ENCODE data around the gene MLPH.

MLPH gene

DNA sequence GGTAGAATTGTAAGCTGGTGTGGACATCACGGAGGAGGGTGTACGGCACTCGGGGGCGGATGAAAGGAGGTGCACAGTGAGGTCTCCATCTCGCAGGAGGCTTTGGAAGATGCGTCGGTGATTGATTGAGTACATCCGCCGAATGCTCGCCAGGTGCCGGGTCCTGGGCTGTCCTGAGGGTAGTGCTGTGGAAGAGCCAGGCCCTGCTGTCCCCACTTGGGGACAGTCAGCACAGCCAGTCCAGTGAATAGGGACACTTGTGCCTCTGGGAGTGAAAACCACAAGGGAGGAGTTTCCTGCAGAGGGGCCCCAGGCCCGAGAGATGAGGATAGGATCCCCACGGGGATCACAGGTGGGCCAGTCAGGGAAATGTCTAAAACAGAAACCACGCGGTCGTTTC, 28.1 kb downstream of the MLPH start:
- TF ChIP-seq CTCF (IDR thresholded peaks at IDR 0.05; ENCODE audit: insufficient read depth, low read length, poor library complexity, severe bottlenecking) = no peak
- no peak for TF ChIP-seq EZH2phosphoT487 (conservative IDR thresholded peaks at IDR 0.05; ENCODE audit: low read length)
- Histone ChIP-seq H3K27ac (ENCODE audit: low read depth, low read length) (no peak overlapping the region), H3K9ac (ENCODE audit: low read length) (no peak overlapping the region), H3K9me2 (replicated peaks; ENCODE audit: insufficient read depth, low read length) (no peaks in the 10 kb centered on the region), H3K4me2 (ENCODE audit: low read depth, low read length, poor library complexity, severe bottlenecking) (no peak overlapping the region), H3K27me3 (ENCODE audit: low read length) (no peaks in the 10 kb centered on the region), H3K36me3 (ENCODE audit: low read length) (no peaks in the 10 kb centered on the region), H2AFZ (ENCODE audit: low read depth, low read length, severe bottlenecking) (no peak overlapping the region), H3F3A (ENCODE audit: insufficient read depth) (no peaks in the 10 kb centered on the region), H3K79me2 (ENCODE audit: insufficient read depth, low read length) (no peaks in the 10 kb centered on the region), H4K20me1 (ENCODE audit: low read depth, low read length) (no peaks in the 10 kb centered on the region), H3K4me3 (ENCODE audit: insufficient read depth, low read length, poor library complexity, severe bottlenecking) (no peak overlapping the region), H3K9me3 (ENCODE audit: insufficient read depth, low read length) (no peaks in the 10 kb centered on the region)

- Histone ChIP-seq H3K79me2 (ENCODE audit: insufficient read depth, low read length) (no peaks in the 10 kb centered on the region), H3K9ac (ENCODE audit: low read length) (no peak overlapping the region), H2AFZ (ENCODE audit: low read depth, low read length, severe bottlenecking) (no peak overlapping the region), H3F3A (ENCODE audit: insufficient read depth) (no peaks in the 10 kb centered on the region), H3K9me3 (ENCODE audit: insufficient read depth, low read length) (no peaks in the 10 kb centered on the region), H4K20me1 (ENCODE audit: low read depth, low read length) (no peaks in the 10 kb centered on the region), H3K4me3 (ENCODE audit: insufficient read depth, low read length, poor library complexity, severe bottlenecking) (no peak overlapping the region), H3K4me2 (ENCODE audit: low read depth, low read length, poor library complexity, severe bottlenecking) (no peak overlapping the region), H3K9me2 (replicated peaks; ENCODE audit: insufficient read depth, low read length) (no peaks in the 10 kb centered on the region), H3K36me3 (ENCODE audit: low read length) (no peaks in the 10 kb centered on the region), H3K27me3 (ENCODE audit: low read length) (no peaks in the 10 kb centered on the region), H3K27ac (ENCODE audit: low read depth, low read length) (no peak overlapping the region)
- no peak for TF ChIP-seq CTCF (IDR thresholded peaks at IDR 0.05; ENCODE audit: insufficient read depth, low read length, poor library complexity, severe bottlenecking)
- no peak for TF ChIP-seq EZH2phosphoT487 (conservative IDR thresholded peaks at IDR 0.05; ENCODE audit: low read length)
Observed at GRCh38 chr2:237515621-237516275, 28.7 kb downstream of the MLPH start.

GRCh38 chr2:237517163-237517562, 30.1 kb downstream of the MLPH start:
- Histone ChIP-seq H3K79me2 (ENCODE audit: insufficient read depth, low read length) (no peaks in the 10 kb centered on the region), H3K9me3 (ENCODE audit: insufficient read depth, low read length) (no peaks in the 10 kb centered on the region), H3F3A (ENCODE audit: insufficient read depth) (no peaks in the 10 kb centered on the region), H3K27me3 (ENCODE audit: low read length) (no peaks in the 10 kb centered on the region), H3K4me3 (ENCODE audit: insufficient read depth, low read length, poor library complexity, severe bottlenecking) (no peak overlapping the region), H2AFZ (ENCODE audit: low read depth, low read length, severe bottlenecking) (no peak overlapping the region), H4K20me1 (ENCODE audit: low read depth, low read length) (no peaks in the 10 kb centered on the region), H3K9ac (ENCODE audit: low read length) (no peak overlapping the region), H3K27ac (ENCODE audit: low read depth, low read length) (no peak overlapping the region), H3K4me2 (ENCODE audit: low read depth, low read length, poor library complexity, severe bottlenecking) (no peak overlapping the region), H3K9me2 (replicated peaks; ENCODE audit: insufficient read depth, low read length) (no peaks in the 10 kb centered on the region), H3K36me3 (ENCODE audit: low read length) (no peaks in the 10 kb centered on the region)
- no peak for TF ChIP-seq CTCF (IDR thresholded peaks at IDR 0.05; ENCODE audit: insufficient read depth, low read length, poor library complexity, severe bottlenecking)
- TF ChIP-seq EZH2phosphoT487 (conservative IDR thresholded peaks at IDR 0.05; ENCODE audit: low read length) = no peak
